HG03521 (cell line): ENCODE results near the gene EPN2.

Experiments used
- ATAC-seq: cut with Tn5 transposase; IDR thresholded peaks from one replicate; pipeline ENCODE4 v1.9.1; 2021; ENCODE audit warnings: mild to moderate bottlenecking, moderate library complexity; ENCODE audit not compliant: unreplicated experiment

The EPN2 gene

GRCh38 chr17:19378416-19379360, 141.5 kb downstream of the EPN2 start, which contains the start of gene MAPK7:
Gene MAPK7 (plus strand): TSS chr17:19378498. CDS start chr17:19378901, 403 bp downstream.
- ATAC-seq, result peak; percentile 2

DNA sequence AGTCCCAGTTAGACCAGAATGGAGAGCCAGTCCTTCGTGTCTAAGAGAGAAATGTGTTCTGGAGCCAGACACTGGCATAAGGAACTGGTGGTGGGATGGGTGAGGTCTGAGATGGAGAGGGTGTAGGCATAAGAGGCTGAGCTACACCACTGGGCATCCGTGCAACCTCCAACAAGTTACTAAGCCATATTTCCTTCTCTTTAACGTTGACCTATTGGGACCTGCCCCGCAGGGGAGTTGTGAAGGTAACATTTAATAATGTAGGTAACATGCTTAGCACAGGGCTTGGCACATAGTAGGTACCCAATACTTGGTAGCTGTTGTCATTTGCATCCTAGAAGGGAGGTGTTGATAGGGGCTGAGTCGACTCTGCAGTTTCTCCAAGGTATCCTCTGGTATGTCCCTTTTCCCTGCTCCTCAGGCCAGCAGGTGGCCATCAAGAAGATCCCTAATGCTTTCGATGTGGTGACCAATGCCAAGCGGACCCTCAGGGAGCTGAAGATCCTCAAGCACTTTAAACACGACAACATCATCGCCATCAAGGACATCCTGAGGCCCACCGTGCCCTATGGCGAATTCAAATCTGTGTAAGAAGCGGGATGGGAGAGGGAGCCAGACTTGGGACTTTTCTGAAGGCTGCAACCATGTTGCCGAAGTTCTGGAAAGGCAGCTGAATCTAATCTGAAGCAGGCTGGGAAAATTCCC, 142.3 kb downstream of the EPN2 start:
- ATAC-seq, result no peak

- ATAC-seq, result no peak
Measured at GRCh38 chr17:19380481-19381301, 143.5 kb downstream of the EPN2 start.

DNA sequence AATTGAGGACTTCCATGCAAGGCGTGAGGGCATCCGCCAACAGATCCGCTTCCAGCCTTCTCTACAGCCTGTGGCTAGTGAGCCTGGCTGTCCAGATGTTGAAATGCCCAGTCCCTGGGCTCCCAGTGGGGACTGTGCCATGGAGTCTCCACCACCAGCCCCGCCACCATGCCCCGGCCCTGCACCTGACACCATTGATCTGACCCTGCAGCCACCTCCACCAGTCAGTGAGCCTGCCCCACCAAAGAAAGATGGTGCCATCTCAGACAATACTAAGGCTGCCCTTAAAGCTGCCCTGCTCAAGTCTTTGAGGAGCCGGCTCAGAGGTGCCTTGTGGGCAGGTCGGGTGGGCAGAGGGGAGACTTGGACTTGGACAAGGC, 144.2 kb downstream of the EPN2 start:
- ATAC-seq, result no peak

DNA sequence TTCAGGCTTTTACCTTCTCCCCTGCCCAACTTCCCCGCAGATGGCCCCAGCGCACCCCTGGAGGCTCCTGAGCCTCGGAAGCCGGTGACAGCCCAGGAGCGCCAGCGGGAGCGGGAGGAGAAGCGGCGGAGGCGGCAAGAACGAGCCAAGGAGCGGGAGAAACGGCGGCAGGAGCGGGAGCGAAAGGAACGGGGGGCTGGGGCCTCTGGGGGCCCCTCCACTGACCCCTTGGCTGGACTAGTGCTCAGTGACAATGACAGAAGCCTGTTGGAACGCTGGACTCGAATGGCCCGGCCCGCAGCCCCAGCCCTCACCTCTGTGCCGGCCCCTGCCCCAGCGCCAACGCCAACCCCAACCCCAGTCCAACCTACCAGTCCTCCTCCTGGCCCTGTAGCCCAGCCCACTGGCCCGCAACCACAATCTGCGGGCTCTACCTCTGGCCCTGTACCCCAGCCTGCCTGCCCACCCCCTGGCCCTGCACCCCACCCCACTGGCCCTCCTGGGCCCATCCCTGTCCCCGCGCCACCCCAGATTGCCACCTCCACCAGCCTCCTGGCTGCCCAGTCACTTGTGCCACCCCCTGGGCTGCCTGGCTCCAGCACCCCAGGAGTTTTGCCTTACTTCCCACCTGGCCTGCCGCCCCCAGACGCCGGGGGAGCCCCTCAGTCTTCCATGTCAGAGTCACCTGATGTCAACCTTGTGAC, 144.7 kb downstream of the EPN2 start:
- ATAC-seq, result no peak

GRCh38 chr17:19382531-19383444, 145.6 kb downstream of the EPN2 start:
- ATAC-seq, result no peak

DNA sequence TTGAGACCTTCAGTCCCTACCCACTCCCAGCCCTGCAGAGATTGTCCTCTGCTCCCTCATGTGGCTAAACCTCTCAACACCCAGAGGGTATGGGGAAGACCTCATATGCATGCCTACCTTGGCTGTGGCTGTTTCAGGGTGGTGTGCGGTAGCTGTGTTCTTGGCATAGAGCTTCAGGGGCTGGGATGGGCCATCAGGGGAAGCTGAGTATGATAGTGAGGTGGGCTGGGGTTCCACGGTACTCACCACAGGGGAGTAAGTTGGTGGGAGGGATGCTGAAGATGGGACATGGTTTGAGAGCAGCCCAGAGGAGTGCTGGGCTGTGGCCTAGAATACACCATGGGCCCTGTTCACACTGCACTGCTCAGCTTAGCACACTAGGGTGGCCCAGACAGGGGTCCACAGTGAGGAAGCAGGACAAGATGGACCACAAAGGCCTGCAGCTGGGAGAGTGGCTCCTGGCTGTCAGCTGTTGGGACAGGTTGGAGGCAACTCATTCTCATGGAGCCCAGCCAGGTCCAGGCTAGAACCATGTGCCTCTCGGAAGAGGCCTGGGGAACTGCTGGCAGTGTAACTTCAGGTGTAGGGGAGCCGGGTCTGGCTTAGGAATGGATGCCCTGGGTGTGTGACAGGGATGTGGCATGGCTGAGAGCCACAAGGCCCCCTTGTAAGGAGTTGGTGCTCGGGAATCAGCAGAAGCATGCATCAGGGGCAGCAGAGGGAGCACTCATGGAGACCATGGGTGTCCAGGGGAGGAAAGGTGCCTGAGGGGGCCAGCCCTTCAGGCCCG, 146.7 kb downstream of the EPN2 start:
- no peak for ATAC-seq

DNA sequence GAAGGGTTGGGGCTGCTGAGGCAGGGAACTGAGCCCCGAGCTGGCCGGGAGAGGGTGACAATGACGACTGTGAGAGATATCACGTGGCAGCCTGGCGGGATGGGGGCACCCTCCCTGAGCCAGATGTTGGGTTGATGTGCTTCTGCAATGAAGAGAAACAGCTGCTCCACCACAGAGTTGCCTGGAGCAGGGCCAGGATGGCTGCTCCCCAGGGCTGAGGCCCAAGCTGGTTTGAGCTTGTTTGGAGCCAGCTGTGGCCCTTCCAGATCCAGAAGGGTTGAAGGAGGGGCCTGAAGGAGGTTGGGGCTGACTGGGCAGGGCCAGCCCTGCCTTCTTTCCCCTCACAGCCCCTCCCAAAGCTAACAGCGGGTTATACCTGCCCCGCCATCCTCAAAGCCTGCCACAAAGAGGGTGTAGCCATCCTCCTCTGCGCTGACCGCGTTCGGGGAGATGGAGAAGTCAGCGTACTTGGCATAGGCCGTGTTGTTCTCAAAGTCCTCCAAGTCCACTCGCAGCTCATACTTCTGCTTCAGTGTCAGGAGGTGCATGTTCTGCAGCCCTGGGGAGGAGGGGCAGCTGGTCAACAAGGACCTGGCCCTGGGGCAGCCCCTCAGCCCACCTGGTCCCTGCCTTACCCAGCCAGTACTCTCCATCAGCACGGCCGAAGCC, 147.7 kb downstream of the EPN2 start:
- ATAC-seq, result no peak

- ATAC-seq, result no peak
Measured at GRCh38 chr17:19385521-19385983, 148.4 kb downstream of the EPN2 start.
